AML-193 (cell line): ENCODE measurements around the gene AVPI1.
A peak's percentile ranks its signal among the peaks of the same experiment; 100 is the strongest.

Experiments used
- DNase-seq, 2 experiments: peaks; one replicate each; lab custom pipeline; 2025; lab: John Stamatoyannopoulos, UW

The AVPI1 gene

GRCh38 chr10:97686962-97687784 lies at the start of gene AVPI1:
AVPI1 (minus strand) TSS chr10:97687241; CDS start chr10:97679905, 7,336 bp downstream.
- DNase-seq = peak; percentile 93 to 94

- DNase-seq = no peak
Measured at GRCh38 chr10:97736403-97736901, 49.4 kb upstream of the AVPI1 start.

GRCh38 chr10:97734021-97734420 lies 47.0 kb upstream of the AVPI1 start:
- no peak for DNase-seq

- no peak for DNase-seq
Measured at GRCh38 chr10:97733256-97733655, 46.2 kb upstream of the AVPI1 start.

GRCh38 chr10:97732052-97732359 lies 45.0 kb upstream of the AVPI1 start:
- DNase-seq = no peak

- DNase-seq = peak; percentile 42 to 45
Measured at GRCh38 chr10:97731346-97732051, 44.5 kb upstream of the AVPI1 start.

- DNase-seq = peak; percentile 57 to 61
Measured at GRCh38 chr10:97729014-97729413, 42.0 kb upstream of the AVPI1 start.

- DNase-seq = peak; percentile 31 to 39
Measured at GRCh38 chr10:97726636-97727178, 39.7 kb upstream of the AVPI1 start.

GRCh38 chr10:97724341-97724941 lies 37.4 kb upstream of the AVPI1 start:
- peak; percentile 85 to 89 for DNase-seq

- no peak for DNase-seq
Measured at GRCh38 chr10:97723001-97723400, 36.0 kb upstream of the AVPI1 start.

GRCh38 chr10:97721871-97722780 lies 35.1 kb upstream of the AVPI1 start:
- DNase-seq = no peak

- DNase-seq = no peak
Measured at GRCh38 chr10:97719602-97720001, 32.6 kb upstream of the AVPI1 start.

- no peak for DNase-seq
Measured at GRCh38 chr10:97718659-97719142, 31.7 kb upstream of the AVPI1 start.

- peak; percentile 55 to 61 for DNase-seq
Measured at GRCh38 chr10:97718178-97718577, 31.1 kb upstream of the AVPI1 start.

GRCh38 chr10:97717627-97718026 lies 30.6 kb upstream of the AVPI1 start:
- DNase-seq = no peak

GRCh38 chr10:97715259-97715874 lies 28.3 kb upstream of the AVPI1 start:
- DNase-seq = no peak

- DNase-seq = peak; percentile 50 to 59
Measured at GRCh38 chr10:97714401-97715258, 27.6 kb upstream of the AVPI1 start.

GRCh38 chr10:97713826-97714400 lies 26.9 kb upstream of the AVPI1 start:
- peak in 1 of 2 experiments; percentile 50 for DNase-seq

- peak; percentile 16 to 37 for DNase-seq
Measured at GRCh38 chr10:97713339-97713825, 26.3 kb upstream of the AVPI1 start, which contains the start of gene MARVELD1. MARVELD1 (plus strand) TSS chr10:97713730; CDS start chr10:97713877, 147 bp downstream.
